ENCODE data around the gene CD300C.

The CD300C gene

DNA sequence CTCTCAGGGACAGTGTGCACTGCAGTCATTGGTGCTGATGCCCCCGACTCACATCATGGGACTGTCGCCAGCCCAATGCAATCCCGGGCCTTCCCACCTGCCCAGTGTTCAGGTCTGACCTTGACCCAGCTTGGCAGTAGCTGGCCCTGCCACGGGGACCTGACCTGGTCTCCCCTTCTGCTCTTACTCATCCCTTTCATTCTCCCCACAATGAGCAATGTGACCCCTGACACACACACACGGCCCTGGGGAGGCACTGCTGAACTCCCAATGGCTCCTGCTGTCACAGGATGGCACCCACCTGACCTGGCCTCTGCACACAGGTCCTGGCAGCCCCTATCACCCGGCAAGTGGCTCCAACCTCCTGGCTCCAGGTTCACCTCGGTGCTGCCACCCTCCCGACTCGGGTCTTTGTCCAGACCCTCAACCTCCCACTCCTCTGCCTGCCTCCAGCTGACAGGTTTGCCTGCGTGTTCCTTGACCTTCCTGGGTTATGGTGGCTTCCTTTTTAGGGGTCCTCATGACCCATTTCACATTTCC is 6.6 kb downstream of the CD300C start:
- no peaks in the 10 kb centered on the region for H3K36me3 ChIP-seq (ENCODE audit: control insufficient read depth in 5 of 5, insufficient read depth in 5 of 5, low read length in 5 of 5)
- H3K9ac ChIP-seq (ENCODE audit: low read length in 5 of 5): no peak overlapping the region

DNA sequence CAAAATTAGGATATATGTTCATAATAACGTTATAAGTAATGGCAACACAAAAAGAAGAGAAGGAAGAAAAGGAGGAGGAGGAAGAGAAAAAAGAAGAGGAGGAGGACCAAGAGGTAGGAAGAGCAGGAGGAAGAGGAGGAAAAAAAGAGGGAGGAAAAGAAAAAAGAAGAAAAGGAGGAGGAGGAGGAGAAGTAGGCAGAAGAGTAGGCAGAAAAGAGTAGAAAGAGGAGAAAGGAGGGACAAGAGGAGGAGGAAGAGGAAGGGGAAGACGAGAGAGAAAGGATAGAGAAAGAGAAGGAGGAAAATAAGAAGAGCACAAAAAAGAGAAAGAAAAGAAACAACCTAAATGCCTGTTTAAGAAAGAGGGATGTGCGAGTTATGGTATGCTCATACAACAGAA is 9.0 kb downstream of the CD300C start:
- H3K4me1 ChIP-seq (ENCODE audit: control insufficient read depth in 5 of 5, insufficient read depth in 5 of 5, low read length in 5 of 5): peaks cover 0 to 10% (median 6%) of the 10 kb centered on the region in 5 donors
- no peak overlapping the region for H3K27ac ChIP-seq (ENCODE audit: low read depth, low read length)
- no peaks in the 10 kb centered on the region for H3K9me3 ChIP-seq (ENCODE audit: control insufficient read depth in 5 of 5, low read length in 5 of 5)
- H3K27me3 ChIP-seq (ENCODE audit: control insufficient read depth in 5 of 5, insufficient read depth in 4 of 5, low read length in 5 of 5): peaks cover 0 to 4% (median 0%) of the 10 kb centered on the region in 5 donors
- H3K4me3 ChIP-seq (ENCODE audit: low read depth in 1 of 5, low read length in 5 of 5): no peak overlapping the region
- H3K9ac ChIP-seq (ENCODE audit: low read length in 5 of 5): no peak overlapping the region
- no peaks in the 10 kb centered on the region for H3K36me3 ChIP-seq (ENCODE audit: control insufficient read depth in 5 of 5, insufficient read depth in 5 of 5, low read length in 5 of 5)

More for the DNA sequence above, 6.6 kb downstream of the CD300C start:
- H3K9me3 ChIP-seq (ENCODE audit: control insufficient read depth in 5 of 5, low read length in 5 of 5): no peaks in the 10 kb centered on the region
- H3K27me3 ChIP-seq (ENCODE audit: control insufficient read depth in 5 of 5, insufficient read depth in 4 of 5, low read length in 5 of 5): peaks cover 0 to 4% (median 2%) of the 10 kb centered on the region in 5 donors
- H3K4me1 ChIP-seq (ENCODE audit: control insufficient read depth in 5 of 5, insufficient read depth in 5 of 5, low read length in 5 of 5): peaks cover 0 to 2% (median 0%) of the 10 kb centered on the region in 5 donors
- H3K4me3 ChIP-seq (ENCODE audit: low read depth in 1 of 5, low read length in 5 of 5): no peak overlapping the region
- H3K27ac ChIP-seq (ENCODE audit: low read depth, low read length): no peak overlapping the region

DNA sequence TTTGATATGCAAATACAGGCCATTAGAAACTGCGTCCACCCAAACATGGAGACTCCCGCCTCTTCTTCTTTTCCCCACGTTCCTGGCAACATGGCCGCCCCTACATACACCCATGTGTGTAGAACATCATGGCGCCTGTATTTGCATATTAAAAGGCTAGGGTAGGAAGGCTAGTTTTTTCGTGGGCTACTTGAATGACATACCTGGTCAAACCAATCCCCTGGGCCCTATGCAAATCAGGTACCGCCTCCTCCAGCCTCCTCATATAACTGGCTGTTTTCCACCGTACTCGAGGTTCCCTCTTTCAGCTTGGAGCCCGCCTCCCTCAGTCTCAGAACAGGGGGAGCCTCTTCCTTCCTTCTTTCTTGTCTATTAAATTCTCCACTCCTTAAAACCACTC is 13.8 kb downstream of the CD300C start:
- Histone ChIP-seq H3K9ac (ENCODE audit: low read length in 5 of 5) (no peak overlapping the region), H3K4me1 (ENCODE audit: control insufficient read depth in 5 of 5, insufficient read depth in 5 of 5, low read length in 5 of 5) (peaks cover 0 to 26% (median 9%) of the 10 kb centered on the region in 5 donors), H3K36me3 (ENCODE audit: control insufficient read depth in 5 of 5, insufficient read depth in 5 of 5, low read length in 5 of 5) (no peaks in the 10 kb centered on the region), H3K27ac (ENCODE audit: low read depth, low read length) (peak overlapping the region; percentile 37), H3K9me3 (ENCODE audit: control insufficient read depth in 5 of 5, low read length in 5 of 5) (no peaks in the 10 kb centered on the region), H3K4me3 (ENCODE audit: low read depth in 1 of 5, low read length in 5 of 5) (peak overlapping the region in 3 of 5 donors; percentile 34 to 46 (median 38)), H3K27me3 (ENCODE audit: control insufficient read depth in 5 of 5, insufficient read depth in 4 of 5, low read length in 5 of 5) (peaks cover 0 to 2% (median 0%) of the 10 kb centered on the region in 5 donors)

DNA sequence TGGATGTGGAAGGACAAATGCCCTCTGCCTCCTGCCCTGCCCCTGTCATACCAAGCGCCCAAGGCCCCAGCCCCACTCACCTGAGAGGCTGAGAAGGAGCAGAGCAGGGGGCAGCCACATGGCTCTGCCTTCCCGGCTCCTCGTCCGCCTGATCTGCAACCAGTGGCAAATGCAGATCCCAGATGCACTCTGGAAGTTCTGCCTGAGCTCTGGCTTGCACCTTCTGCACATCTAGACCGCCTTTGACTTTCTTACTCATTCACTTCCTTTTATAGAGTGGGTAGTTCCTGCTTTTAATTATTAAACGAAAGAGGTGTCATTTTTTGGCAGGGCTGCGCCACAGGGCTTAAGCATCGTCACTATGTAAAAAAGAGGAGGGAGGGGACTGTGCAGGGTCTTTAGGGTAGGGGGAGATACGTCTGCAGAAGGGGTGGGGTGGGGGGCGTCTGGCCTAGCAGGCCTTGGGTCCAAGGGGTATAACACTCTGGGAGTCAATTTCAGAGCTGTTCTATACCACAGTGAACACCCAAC is 14.6 kb downstream of the CD300C start, which contains the start of gene CD300LB:
Gene CD300LB, minus strand, starts transcription at position 245 of the 531 bp plus-strand sequence. Its CDS starts 125 bp downstream, at position 120.
- no peaks in the 10 kb centered on the region for H3K27me3 ChIP-seq (ENCODE audit: control insufficient read depth in 5 of 5, insufficient read depth in 4 of 5, low read length in 5 of 5)
- H3K4me1 ChIP-seq (ENCODE audit: control insufficient read depth in 5 of 5, insufficient read depth in 5 of 5, low read length in 5 of 5): peaks cover 0 to 26% (median 9%) of the 10 kb centered on the region in 5 donors
- H3K36me3 ChIP-seq (ENCODE audit: control insufficient read depth in 5 of 5, insufficient read depth in 5 of 5, low read length in 5 of 5): no peaks in the 10 kb centered on the region
- H3K9ac ChIP-seq (ENCODE audit: low read length in 5 of 5): no peak within 1 kb of the TSS
- H3K27ac ChIP-seq (ENCODE audit: low read depth, low read length): peak within 1 kb of the TSS; percentile 37
- peak within 1 kb of the TSS in 2 of 5 donors; percentile 38 to 46 for H3K4me3 ChIP-seq (ENCODE audit: low read depth in 1 of 5, low read length in 5 of 5)
- H3K9me3 ChIP-seq (ENCODE audit: control insufficient read depth in 5 of 5, low read length in 5 of 5): no peaks in the 10 kb centered on the region

DNA sequence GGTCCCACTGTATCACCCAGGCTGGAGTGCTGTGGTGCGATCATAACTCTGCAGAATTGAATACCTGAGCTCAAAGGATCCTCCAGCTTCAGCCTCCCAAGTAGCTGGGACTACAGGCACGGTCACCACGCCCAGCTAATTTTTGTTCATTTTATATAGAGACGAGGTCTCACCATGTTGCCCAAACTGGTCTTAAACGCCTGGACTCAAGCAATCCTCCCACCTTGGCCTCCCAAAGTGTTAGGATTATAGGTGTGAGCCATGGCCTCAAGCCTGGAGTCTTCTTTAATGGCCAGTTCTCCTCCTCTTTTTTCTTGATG is 15.1 kb downstream of the CD300C start:
- peaks cover 0 to 26% (median 9%) of the 10 kb centered on the region in 5 donors for H3K4me1 ChIP-seq (ENCODE audit: control insufficient read depth in 5 of 5, insufficient read depth in 5 of 5, low read length in 5 of 5)
- H3K9me3 ChIP-seq (ENCODE audit: control insufficient read depth in 5 of 5, low read length in 5 of 5): no peaks in the 10 kb centered on the region
- H3K4me3 ChIP-seq (ENCODE audit: low read depth in 1 of 5, low read length in 5 of 5): no peak overlapping the region
- no peak overlapping the region for H3K27ac ChIP-seq (ENCODE audit: low read depth, low read length)
- H3K36me3 ChIP-seq (ENCODE audit: control insufficient read depth in 5 of 5, insufficient read depth in 5 of 5, low read length in 5 of 5): no peaks in the 10 kb centered on the region
- no peak overlapping the region for H3K9ac ChIP-seq (ENCODE audit: low read length in 5 of 5)
- no peaks in the 10 kb centered on the region for H3K27me3 ChIP-seq (ENCODE audit: control insufficient read depth in 5 of 5, insufficient read depth in 4 of 5, low read length in 5 of 5)

DNA sequence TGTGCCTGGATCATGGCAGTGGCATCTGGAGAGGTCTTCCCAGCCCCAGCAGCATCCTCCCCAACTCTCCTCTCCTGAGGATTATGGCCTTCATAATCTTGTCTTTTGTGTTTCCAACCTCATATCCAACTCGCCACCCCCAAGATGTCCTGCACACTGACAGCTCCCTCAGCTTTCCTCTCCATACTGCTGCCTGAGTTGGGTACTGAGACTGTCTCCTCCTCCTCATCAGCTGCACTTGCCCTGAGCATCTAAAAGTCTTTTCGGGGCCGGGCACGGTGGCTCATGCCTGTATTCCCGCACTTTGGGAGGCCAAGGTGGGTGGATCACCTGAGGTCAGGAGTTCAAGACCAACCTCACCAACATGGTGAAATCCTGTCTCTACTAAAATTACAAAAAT is 16.7 kb downstream of the CD300C start:
- Histone ChIP-seq H3K9me3 (ENCODE audit: control insufficient read depth in 5 of 5, low read length in 5 of 5) (no peaks in the 10 kb centered on the region), H3K4me3 (ENCODE audit: low read depth in 1 of 5, low read length in 5 of 5) (no peak overlapping the region), H3K36me3 (ENCODE audit: control insufficient read depth in 5 of 5, insufficient read depth in 5 of 5, low read length in 5 of 5) (no peaks in the 10 kb centered on the region), H3K9ac (ENCODE audit: low read length in 5 of 5) (no peak overlapping the region), H3K27ac (ENCODE audit: low read depth, low read length) (no peak overlapping the region), H3K27me3 (ENCODE audit: control insufficient read depth in 5 of 5, insufficient read depth in 4 of 5, low read length in 5 of 5) (peaks cover 0 to 4% (median 0%) of the 10 kb centered on the region in 5 donors), H3K4me1 (ENCODE audit: control insufficient read depth in 5 of 5, insufficient read depth in 5 of 5, low read length in 5 of 5) (peaks cover 0 to 26% (median 9%) of the 10 kb centered on the region in 5 donors)

DNA sequence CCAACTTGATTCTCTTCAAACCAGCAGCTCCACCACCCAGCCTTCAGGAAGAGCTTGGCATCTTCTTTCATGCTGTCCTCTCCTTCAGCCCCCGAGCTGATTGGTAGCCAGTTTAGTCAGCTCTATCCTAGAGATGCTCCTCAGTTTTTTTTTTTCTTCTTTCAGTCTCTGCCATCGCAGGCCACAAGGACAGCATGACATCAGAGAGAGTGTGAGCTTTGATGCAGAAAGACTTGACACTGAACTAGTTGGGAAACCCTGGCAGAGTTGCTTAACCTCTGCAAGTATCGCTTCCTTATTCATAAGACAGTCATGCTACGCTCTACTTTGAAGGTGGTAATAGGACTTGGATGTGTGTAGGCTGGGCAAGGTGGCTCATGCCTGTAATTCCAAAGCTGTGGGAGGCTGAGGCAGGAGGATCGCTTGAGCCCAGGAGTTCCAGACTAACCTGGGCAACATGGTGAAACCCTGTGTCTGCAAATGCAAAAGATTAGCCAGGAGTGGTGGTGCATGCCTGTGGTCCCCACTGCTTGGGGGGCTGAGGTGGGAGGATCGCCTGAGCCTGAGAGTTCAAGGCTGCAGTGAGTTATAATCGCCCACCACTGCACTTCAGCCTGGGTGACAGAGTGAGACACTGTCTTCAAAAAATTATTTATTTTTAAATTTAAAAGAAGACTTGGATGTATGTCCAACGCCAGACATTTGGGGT is 17.3 kb downstream of the CD300C start:
- H3K9me3 ChIP-seq (ENCODE audit: control insufficient read depth in 5 of 5, low read length in 5 of 5): no peaks in the 10 kb centered on the region
- H3K4me1 ChIP-seq (ENCODE audit: control insufficient read depth in 5 of 5, insufficient read depth in 5 of 5, low read length in 5 of 5): peaks cover 0 to 26% (median 9%) of the 10 kb centered on the region in 5 donors
- no peak overlapping the region for H3K4me3 ChIP-seq (ENCODE audit: low read depth in 1 of 5, low read length in 5 of 5)
- H3K9ac ChIP-seq (ENCODE audit: low read length in 5 of 5): no peak overlapping the region
- no peak overlapping the region for H3K27ac ChIP-seq (ENCODE audit: low read depth, low read length)
- H3K36me3 ChIP-seq (ENCODE audit: control insufficient read depth in 5 of 5, insufficient read depth in 5 of 5, low read length in 5 of 5): no peaks in the 10 kb centered on the region
- peaks cover 0 to 4% (median 0%) of the 10 kb centered on the region in 5 donors for H3K27me3 ChIP-seq (ENCODE audit: control insufficient read depth in 5 of 5, insufficient read depth in 4 of 5, low read length in 5 of 5)

DNA sequence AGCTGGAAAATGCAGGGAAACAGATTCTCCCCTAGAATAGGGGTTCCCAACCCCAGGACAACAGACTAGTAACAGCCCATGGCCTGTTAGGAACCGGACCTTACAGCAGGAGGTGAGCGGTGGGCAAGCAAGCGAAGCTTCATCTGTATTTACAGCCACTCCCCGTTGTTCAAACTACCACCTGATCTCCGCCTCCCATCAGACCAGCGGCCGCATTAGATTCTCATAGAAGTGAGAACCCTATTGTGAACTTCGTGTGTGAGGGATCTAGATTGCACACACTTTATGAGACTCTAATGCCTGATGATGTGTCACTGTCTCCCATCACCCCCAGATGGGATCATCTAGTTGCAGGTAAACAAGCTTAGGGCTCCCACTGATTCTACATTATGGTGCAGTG is 18.2 kb downstream of the CD300C start:
- H3K9ac ChIP-seq (ENCODE audit: low read length in 5 of 5): no peak overlapping the region
- H3K4me3 ChIP-seq (ENCODE audit: low read depth in 1 of 5, low read length in 5 of 5): no peak overlapping the region
- H3K4me1 ChIP-seq (ENCODE audit: control insufficient read depth in 5 of 5, insufficient read depth in 5 of 5, low read length in 5 of 5): peaks cover 0 to 23% (median 5%) of the 10 kb centered on the region in 5 donors
- no peaks in the 10 kb centered on the region for H3K36me3 ChIP-seq (ENCODE audit: control insufficient read depth in 5 of 5, insufficient read depth in 5 of 5, low read length in 5 of 5)
- peaks cover 0 to 9% (median 7%) of the 10 kb centered on the region in 5 donors for H3K9me3 ChIP-seq (ENCODE audit: control insufficient read depth in 5 of 5, low read length in 5 of 5)
- peaks cover 0 to 4% (median 0%) of the 10 kb centered on the region in 5 donors for H3K27me3 ChIP-seq (ENCODE audit: control insufficient read depth in 5 of 5, insufficient read depth in 4 of 5, low read length in 5 of 5)
- no peak overlapping the region for H3K27ac ChIP-seq (ENCODE audit: low read depth, low read length)

DNA sequence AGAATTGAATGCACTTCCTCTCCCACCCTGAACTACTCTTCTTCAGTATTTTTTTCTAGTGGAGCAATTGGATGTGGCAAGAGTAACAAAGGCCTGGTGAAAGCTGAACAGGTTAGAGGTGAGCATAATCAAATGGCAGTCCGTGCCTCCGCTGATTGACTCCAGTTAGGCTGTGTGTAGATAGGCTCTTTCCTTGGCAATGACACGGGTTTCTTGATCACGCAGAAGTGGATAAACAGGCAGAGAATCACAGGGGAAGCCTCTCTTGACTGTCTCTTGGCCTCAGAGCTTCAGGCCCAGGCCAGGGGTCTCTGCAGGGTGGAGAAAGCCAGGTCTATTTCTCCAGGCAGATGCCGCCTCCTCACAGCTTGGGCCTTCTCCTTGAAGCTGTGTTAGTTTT is 18.8 kb downstream of the CD300C start:
- H3K27me3 ChIP-seq (ENCODE audit: control insufficient read depth in 5 of 5, insufficient read depth in 4 of 5, low read length in 5 of 5): peaks cover 0 to 4% (median under 1%) of the 10 kb centered on the region in 5 donors
- H3K9me3 ChIP-seq (ENCODE audit: control insufficient read depth in 5 of 5, low read length in 5 of 5): peaks cover 0 to 12% (median 8%) of the 10 kb centered on the region in 5 donors
- H3K4me1 ChIP-seq (ENCODE audit: control insufficient read depth in 5 of 5, insufficient read depth in 5 of 5, low read length in 5 of 5): peaks cover 0 to 20% (median 0%) of the 10 kb centered on the region in 5 donors
- H3K4me3 ChIP-seq (ENCODE audit: low read depth in 1 of 5, low read length in 5 of 5): no peak overlapping the region
- no peaks in the 10 kb centered on the region for H3K36me3 ChIP-seq (ENCODE audit: control insufficient read depth in 5 of 5, insufficient read depth in 5 of 5, low read length in 5 of 5)
- H3K9ac ChIP-seq (ENCODE audit: low read length in 5 of 5): no peak overlapping the region
- no peak overlapping the region for H3K27ac ChIP-seq (ENCODE audit: low read depth, low read length)

DNA sequence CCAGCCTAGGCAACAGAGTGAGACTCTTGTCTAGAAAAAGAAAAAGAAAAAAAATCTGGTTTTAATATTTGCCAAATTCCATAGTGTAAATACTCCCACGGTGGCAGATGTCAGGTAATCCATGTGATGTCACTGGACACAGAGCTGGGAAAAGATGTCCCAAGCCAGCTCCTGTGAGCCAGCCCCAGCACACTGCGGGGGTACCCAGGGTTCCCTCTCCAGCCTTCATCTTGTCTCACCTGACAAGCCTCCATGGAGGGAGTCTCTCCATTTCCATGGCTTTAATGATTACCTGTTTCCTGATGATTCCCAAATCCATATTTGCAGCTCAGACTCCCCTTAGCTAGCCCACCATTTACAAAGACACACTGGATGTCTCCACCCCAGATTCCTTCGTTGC is 19.2 kb downstream of the CD300C start:
- H3K9me3 ChIP-seq (ENCODE audit: control insufficient read depth in 5 of 5, low read length in 5 of 5): peaks cover 0 to 12% (median 8%) of the 10 kb centered on the region in 5 donors
- H3K27me3 ChIP-seq (ENCODE audit: control insufficient read depth in 5 of 5, insufficient read depth in 4 of 5, low read length in 5 of 5): peaks cover 0 to 4% (median 2%) of the 10 kb centered on the region in 5 donors
- H3K4me3 ChIP-seq (ENCODE audit: low read depth in 1 of 5, low read length in 5 of 5): no peak overlapping the region
- H3K4me1 ChIP-seq (ENCODE audit: control insufficient read depth in 5 of 5, insufficient read depth in 5 of 5, low read length in 5 of 5): peaks cover 0 to 18% (median 0%) of the 10 kb centered on the region in 5 donors
- H3K27ac ChIP-seq (ENCODE audit: low read depth, low read length): no peak overlapping the region
- H3K36me3 ChIP-seq (ENCODE audit: control insufficient read depth in 5 of 5, insufficient read depth in 5 of 5, low read length in 5 of 5): no peaks in the 10 kb centered on the region
- H3K9ac ChIP-seq (ENCODE audit: low read length in 5 of 5): no peak overlapping the region
